Astrocyte of the spinal cord (primary cell): ENCODE results near the gene APOBEC3C.
"Not testable (repeated sequence)": the region's sequence is repeated elsewhere in the genome, so short reads cannot be mapped to it uniquely, and the experiment has no call there.

ENCODE experiments used
- DNase-seq: peaks from one replicate; pipeline ENCODE4 v3.0.0; 2011; ENCODE audit warnings: low read depth, low spot score
- H3K4me3 ChIP-seq: 2 replicates; pipeline ENCODE4 v1.5.1; 2011; ENCODE audit warnings: low read depth, mild to moderate bottlenecking, low read length, moderate library complexity
- CTCF ChIP-seq: IDR thresholded peaks from 2 replicates; pipeline ENCODE4 v1.5.1; 2012; ENCODE audit warnings: low read depth, mild to moderate bottlenecking, low read length, inconsistent platforms
- in situ Hi-C: cut with HindIII; loops from 2 replicates; pipeline ENCODE4 v1.10.0; 2017; ENCODE audit warnings: low sequenced_read_pairs

APOBEC3C gene

GRCh38 chr22:39027717-39028116, 13.7 kb downstream of the APOBEC3C start:
- in situ Hi-C loops = no loop called here
- DNase-seq = no peak
- no peak for TF ChIP-seq CTCF
- H3K4me3 ChIP-seq = no peak overlapping the region

- in situ Hi-C loops = no loop called here
Observed at GRCh38 chr22:39028281-39028680, 14.2 kb downstream of the APOBEC3C start.

GRCh38 chr22:39029227-39029626, 15.2 kb downstream of the APOBEC3C start:
- no peak for TF ChIP-seq CTCF
- in situ Hi-C loops = no loop called here
- H3K4me3 ChIP-seq = no peak overlapping the region
- DNase-seq = no peak

More at GRCh38 chr22:39028281-39028680, 14.2 kb downstream of the APOBEC3C start:
- DNase-seq = no peak
- no peak overlapping the region for H3K4me3 ChIP-seq
- no peak for TF ChIP-seq CTCF

- no peak overlapping the region for H3K4me3 ChIP-seq
- TF ChIP-seq CTCF = no peak
- in situ Hi-C loops = no loop called here
- no peak for DNase-seq
Observed at GRCh38 chr22:39030705-39031104, 16.6 kb downstream of the APOBEC3C start.

- in situ Hi-C loops = not testable (repeated sequence)
Observed at GRCh38 chr22:39031434-39032295, 17.6 kb downstream of the APOBEC3C start.

GRCh38 chr22:39037071-39037470, 23.0 kb downstream of the APOBEC3C start:
- H3K4me3 ChIP-seq, DNase-seq, in situ Hi-C loops: not testable (repeated sequence)

More at GRCh38 chr22:39031434-39032295, 17.6 kb downstream of the APOBEC3C start:
- H3K4me3 ChIP-seq, DNase-seq: not testable (repeated sequence)

GRCh38 chr22:39039306-39040126, 25.5 kb downstream of the APOBEC3C start:
- DNase-seq = no peak
- no peak overlapping the region for H3K4me3 ChIP-seq
- in situ Hi-C loops = no loop called here
- TF ChIP-seq CTCF = no peak

- in situ Hi-C loops = not testable (repeated sequence)
Observed at GRCh38 chr22:39040155-39040537, 26.1 kb downstream of the APOBEC3C start.

More at GRCh38 chr22:39040155-39040537, 26.1 kb downstream of the APOBEC3C start:
- DNase-seq = not testable (repeated sequence)
- H3K4me3 ChIP-seq = peak overlapping the region; percentile 56
